CD4-positive, alpha-beta T cell treated with Interleukin-15 for 1 hour (primary cell): ENCODE measurements around the gene FGFBP2.

ENCODE experiments used
- DNase-seq: peaks from one replicate; pipeline ENCODE4 v3.0.0-alpha.2; 2020

The FGFBP2 gene

GRCh38 chr4:15965325-15965724 lies 2.4 kb upstream of the FGFBP2 start:
- no peak for DNase-seq

- no peak for DNase-seq
Measured at GRCh38 chr4:15964159-15964558, 1.2 kb upstream of the FGFBP2 start.

- DNase-seq, result peak; percentile 45
Measured at GRCh38 chr4:15963576-15963975, 601 bp upstream of the FGFBP2 start.

- DNase-seq, result peak; percentile 28
Measured at GRCh38 chr4:15961781-15962510, 1.0 kb downstream of the FGFBP2 start.

- DNase-seq, result no peak
Measured at GRCh38 chr4:15958562-15958961, 4.4 kb downstream of the FGFBP2 start.

GRCh38 chr4:15956179-15956850 lies 6.7 kb downstream of the FGFBP2 start:
- DNase-seq, result peak; percentile 78

- no peak for DNase-seq
Measured at GRCh38 chr4:15955670-15956069, 7.3 kb downstream of the FGFBP2 start.

GRCh38 chr4:15953625-15954024 lies 9.3 kb downstream of the FGFBP2 start:
- DNase-seq, result no peak

- no peak for DNase-seq
Measured at GRCh38 chr4:15951781-15952180, 11.2 kb downstream of the FGFBP2 start.

- DNase-seq, result no peak
Measured at GRCh38 chr4:15948826-15949225, 14.1 kb downstream of the FGFBP2 start.

- DNase-seq, result no peak
Measured at GRCh38 chr4:15947684-15948083, 15.3 kb downstream of the FGFBP2 start.

- no peak for DNase-seq
Measured at GRCh38 chr4:15945516-15945915, 17.5 kb downstream of the FGFBP2 start.

GRCh38 chr4:15944895-15945294 lies 18.1 kb downstream of the FGFBP2 start:
- no peak for DNase-seq

- DNase-seq, result no peak
Measured at GRCh38 chr4:15942283-15942682, 20.7 kb downstream of the FGFBP2 start.

- no peak for DNase-seq
Measured at GRCh38 chr4:15938640-15939039, 24.3 kb downstream of the FGFBP2 start, which contains the start of gene FGFBP1. FGFBP1 (minus strand) TSS chr4:15938740; CDS start chr4:15936632, 2,108 bp downstream.

GRCh38 chr4:15938182-15938581 lies 24.8 kb downstream of the FGFBP2 start:
- no peak for DNase-seq

GRCh38 chr4:15936495-15936894 lies 26.5 kb downstream of the FGFBP2 start:
- DNase-seq, result no peak

- DNase-seq, result no peak
Measured at GRCh38 chr4:15935504-15936402, 27.2 kb downstream of the FGFBP2 start.

- no peak for DNase-seq
Measured at GRCh38 chr4:15934259-15934658, 28.7 kb downstream of the FGFBP2 start.

- DNase-seq, result no peak
Measured at GRCh38 chr4:15931451-15932210, 31.3 kb downstream of the FGFBP2 start.

- no peak for DNase-seq
Measured at GRCh38 chr4:15930314-15930713, 32.7 kb downstream of the FGFBP2 start.

- no peak for DNase-seq
Measured at GRCh38 chr4:15929540-15929939, 33.4 kb downstream of the FGFBP2 start.

GRCh38 chr4:15928883-15929282 lies 34.1 kb downstream of the FGFBP2 start:
- DNase-seq, result no peak
